GM12872 (cell line): ENCODE results near the gene DCUN1D5.
A peak's percentile ranks its signal among the peaks of the same experiment; 100 is the strongest.

Source experiments
- TF ChIP-seq, protein P1 (sequence below): IDR thresholded peaks from 3 replicates; pipeline ENCODE4 v1.5.1; 2011; ENCODE audit warnings: low read depth, mild to moderate bottlenecking, low read length, moderate library complexity; ENCODE audit not compliant: insufficient read depth

The DCUN1D5 gene

GRCh38 chr11:103035791-103036434 lies 56.0 kb downstream of the DCUN1D5 start:
- TF ChIP-seq, protein P1, sequence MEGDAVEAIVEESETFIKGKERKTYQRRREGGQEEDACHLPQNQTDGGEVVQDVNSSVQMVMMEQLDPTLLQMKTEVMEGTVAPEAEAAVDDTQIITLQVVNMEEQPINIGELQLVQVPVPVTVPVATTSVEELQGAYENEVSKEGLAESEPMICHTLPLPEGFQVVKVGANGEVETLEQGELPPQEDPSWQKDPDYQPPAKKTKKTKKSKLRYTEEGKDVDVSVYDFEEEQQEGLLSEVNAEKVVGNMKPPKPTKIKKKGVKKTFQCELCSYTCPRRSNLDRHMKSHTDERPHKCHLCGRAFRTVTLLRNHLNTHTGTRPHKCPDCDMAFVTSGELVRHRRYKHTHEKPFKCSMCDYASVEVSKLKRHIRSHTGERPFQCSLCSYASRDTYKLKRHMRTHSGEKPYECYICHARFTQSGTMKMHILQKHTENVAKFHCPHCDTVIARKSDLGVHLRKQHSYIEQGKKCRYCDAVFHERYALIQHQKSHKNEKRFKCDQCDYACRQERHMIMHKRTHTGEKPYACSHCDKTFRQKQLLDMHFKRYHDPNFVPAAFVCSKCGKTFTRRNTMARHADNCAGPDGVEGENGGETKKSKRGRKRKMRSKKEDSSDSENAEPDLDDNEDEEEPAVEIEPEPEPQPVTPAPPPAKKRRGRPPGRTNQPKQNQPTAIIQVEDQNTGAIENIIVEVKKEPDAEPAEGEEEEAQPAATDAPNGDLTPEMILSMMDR = peak; percentile 66

GRCh38 chr11:103035216-103035615 lies 56.7 kb downstream of the DCUN1D5 start:
- TF ChIP-seq, protein P1 = no peak

GRCh38 chr11:103031834-103032233 lies 60.1 kb downstream of the DCUN1D5 start:
- TF ChIP-seq, protein P1 = no peak

GRCh38 chr11:103029401-103029800 lies 62.6 kb downstream of the DCUN1D5 start:
- TF ChIP-seq, protein P1 = no peak

DNA sequence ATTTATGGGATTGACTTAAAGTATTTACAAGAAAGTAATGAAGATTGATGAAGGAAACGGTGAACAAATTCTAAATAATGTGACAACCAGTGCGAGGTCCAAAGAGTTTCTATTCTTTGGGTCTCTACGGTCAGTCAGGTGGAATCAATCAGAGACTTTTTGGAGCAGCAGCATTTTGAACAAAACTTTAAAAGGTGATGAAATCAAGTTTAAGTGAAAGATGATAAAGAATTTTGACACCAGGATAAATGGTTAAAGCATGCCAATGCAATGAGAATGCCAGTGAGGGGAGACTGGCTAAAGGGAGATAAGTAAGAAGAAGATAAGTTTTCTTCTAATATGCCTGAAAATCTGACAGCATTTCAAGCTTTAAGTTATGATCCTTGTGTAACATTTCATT lies 67.9 kb downstream of the DCUN1D5 start:
- TF ChIP-seq, protein P1 = no peak

- TF ChIP-seq, protein P1 = no peak
Observed at GRCh38 chr11:103016031-103016430, 75.9 kb downstream of the DCUN1D5 start.

GRCh38 chr11:103013421-103013820 lies 78.5 kb downstream of the DCUN1D5 start:
- TF ChIP-seq, protein P1 = no peak
